Effector memory CD4-positive, alpha-beta T cell (primary cell): ENCODE data around the gene PLEKHA1.
A peak's percentile ranks its signal among the peaks of the same experiment; 100 is the strongest.

ENCODE experiments used
- DNase-seq, 3 donors: peaks; one replicate each; pipeline ENCODE4 v3.0.0-alpha.2; 2020
- H3K27ac ChIP-seq: 2 replicates; pipeline ENCODE4 v1.7.0; 2013; ENCODE audit warnings: mild to moderate bottlenecking, low read length, moderate library complexity; ENCODE audit not compliant: insufficient read depth, poor library complexity, severe bottlenecking
- H3K27me3 ChIP-seq: replicated peaks from 2 replicates; pipeline ENCODE4 v1.7.0; 2013; ENCODE audit warnings: mild to moderate bottlenecking, low read length; ENCODE audit not compliant: insufficient read depth, control insufficient read depth, poor library complexity, severe bottlenecking
- H3K36me3 ChIP-seq: 2 replicates; pipeline ENCODE4 v1.7.0; 2013; ENCODE audit warnings: mild to moderate bottlenecking, low read length, moderate library complexity; ENCODE audit not compliant: control insufficient read depth, insufficient read depth
- H3K4me1 ChIP-seq: 2 replicates; pipeline ENCODE4 v1.7.0; 2013; ENCODE audit warnings: low read length, mild to moderate bottlenecking; ENCODE audit not compliant: control insufficient read depth, insufficient read depth, poor library complexity, severe bottlenecking
- H3K4me3 ChIP-seq: 2 replicates; pipeline ENCODE4 v1.7.0; 2013; ENCODE audit warnings: low read length, low read depth, mild to moderate bottlenecking; ENCODE audit not compliant: insufficient read depth, poor library complexity, severe bottlenecking
- H3K9me3 ChIP-seq: 2 replicates; pipeline ENCODE4 v1.7.0; 2013; ENCODE audit warnings: mild to moderate bottlenecking, low read length, moderate library complexity; ENCODE audit not compliant: control insufficient read depth

Gene PLEKHA1

DNA sequence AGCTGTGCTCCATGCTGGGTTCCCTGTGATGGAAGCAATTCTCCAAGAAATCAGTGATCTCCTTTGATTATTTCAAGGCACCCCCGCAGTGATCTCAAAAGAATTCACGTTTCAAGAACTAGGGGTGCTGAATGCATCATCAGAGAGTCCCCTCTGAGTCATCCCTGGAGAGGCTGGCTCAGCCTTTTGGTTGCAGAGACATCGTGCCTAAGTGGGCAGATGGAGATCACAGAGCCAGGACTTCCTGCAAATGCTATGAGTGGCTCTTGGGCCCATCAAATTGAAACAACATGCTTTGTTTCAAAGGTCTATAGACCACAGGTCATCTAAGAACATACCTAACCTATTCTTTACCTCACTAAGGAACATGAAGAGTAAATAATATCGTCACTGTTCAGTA lies 41.5 kb upstream of the PLEKHA1 start:
- no peaks in the 10 kb centered on the region for H3K36me3 ChIP-seq
- no peak for DNase-seq
- no peak overlapping the region for H3K4me3 ChIP-seq
- no peaks in the 10 kb centered on the region for H3K4me1 ChIP-seq
- H3K27ac ChIP-seq, result no peak overlapping the region
- no peaks in the 10 kb centered on the region for H3K9me3 ChIP-seq
- no peaks in the 10 kb centered on the region for H3K27me3 ChIP-seq

DNA sequence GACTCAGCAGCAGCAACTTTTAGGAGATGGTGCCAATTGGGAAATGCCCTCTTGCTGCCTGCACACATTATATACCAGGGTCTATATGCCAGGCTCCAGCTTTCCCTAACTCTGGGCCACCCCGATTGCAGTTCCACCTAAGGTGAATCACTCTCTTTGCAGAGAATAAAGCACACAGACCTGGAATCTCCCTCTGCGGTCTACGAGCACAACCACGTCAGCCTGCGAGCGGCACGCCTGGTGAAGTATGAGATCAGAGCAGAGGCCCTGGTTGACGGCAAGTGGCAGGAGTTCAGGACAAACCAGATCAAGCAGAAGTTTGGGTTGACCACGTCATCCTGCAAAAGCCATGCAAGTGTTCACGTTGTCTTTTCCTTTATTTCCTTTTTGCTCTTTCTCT lies 38.2 kb upstream of the PLEKHA1 start:
- no peaks in the 10 kb centered on the region for H3K4me1 ChIP-seq

DNA sequence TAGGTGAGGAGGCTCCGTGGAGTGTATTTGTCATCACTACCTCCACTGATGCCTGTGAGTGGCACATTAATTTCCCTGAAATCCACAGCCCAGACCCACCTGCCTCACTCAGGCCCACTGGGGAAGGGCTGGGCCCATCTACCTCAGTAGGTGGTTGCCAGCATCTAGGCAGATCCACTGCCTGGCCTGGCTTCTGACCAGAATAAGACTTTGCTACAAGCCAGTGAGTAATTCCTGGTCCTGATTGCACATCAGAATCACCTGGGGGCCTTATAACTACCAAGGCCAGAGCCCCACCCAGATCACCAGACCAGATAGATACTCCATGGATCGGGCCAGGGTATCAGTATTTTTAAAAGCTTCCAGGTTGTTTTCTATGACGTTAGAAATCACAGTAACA lies 37.5 kb upstream of the PLEKHA1 start:
- Histone ChIP-seq H3K27me3 (no peaks in the 10 kb centered on the region), H3K4me1 (no peaks in the 10 kb centered on the region), H3K9me3 (no peaks in the 10 kb centered on the region), H3K27ac (no peak overlapping the region), H3K36me3 (no peaks in the 10 kb centered on the region), H3K4me3 (no peak overlapping the region)
- no peak for DNase-seq

More for the DNA sequence above, 38.2 kb upstream of the PLEKHA1 start:
- H3K4me3 ChIP-seq, result no peak overlapping the region
- H3K9me3 ChIP-seq, result no peaks in the 10 kb centered on the region
- no peak overlapping the region for H3K27ac ChIP-seq
- H3K27me3 ChIP-seq, result no peaks in the 10 kb centered on the region
- DNase-seq, result no peak
- H3K36me3 ChIP-seq, result no peaks in the 10 kb centered on the region

DNA sequence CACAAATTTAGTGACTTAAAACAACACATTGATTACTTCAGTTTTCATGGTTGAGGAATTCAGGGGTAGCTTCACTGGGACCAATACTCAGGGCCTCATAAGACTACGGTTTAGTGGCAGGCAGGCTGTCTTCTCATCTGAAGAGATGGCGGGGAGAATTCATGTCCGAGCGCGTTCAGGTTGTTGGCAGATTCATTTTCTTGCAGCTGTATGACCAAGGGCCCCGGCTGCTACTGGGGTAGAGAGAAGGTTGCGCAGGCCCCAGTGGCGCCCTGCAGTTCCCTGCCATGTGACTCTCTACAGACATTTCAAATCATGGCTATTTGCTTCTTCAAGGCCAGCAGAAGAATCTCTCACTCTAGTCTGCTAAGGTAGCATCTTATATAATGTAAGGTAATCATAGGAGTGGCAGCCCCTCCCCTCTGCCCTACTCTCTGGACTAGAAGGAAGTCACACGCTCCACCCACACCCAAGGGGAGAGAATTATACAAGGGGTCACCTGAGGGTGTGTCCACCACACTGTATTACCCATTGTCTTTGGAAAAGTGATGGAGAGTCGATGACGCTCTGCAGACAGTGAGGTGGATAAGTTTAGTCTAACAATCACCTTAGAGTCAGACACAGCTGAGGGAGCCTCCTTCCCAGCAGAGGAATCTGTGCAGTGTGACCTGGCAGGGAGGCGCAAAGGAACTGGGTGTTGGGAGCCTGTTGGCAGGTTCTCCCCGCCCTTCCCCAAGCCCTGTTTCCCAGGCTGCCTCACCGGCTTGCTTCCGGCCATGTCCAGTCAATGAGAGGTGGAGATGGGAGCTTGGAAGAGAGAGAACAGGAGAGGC lies 35.7 kb upstream of the PLEKHA1 start:
- Histone ChIP-seq H3K9me3 (no peaks in the 10 kb centered on the region), H3K36me3 (no peaks in the 10 kb centered on the region), H3K27me3 (no peaks in the 10 kb centered on the region), H3K27ac (no peak overlapping the region), H3K4me1 (no peaks in the 10 kb centered on the region), H3K4me3 (no peak overlapping the region)
- DNase-seq, result no peak

DNA sequence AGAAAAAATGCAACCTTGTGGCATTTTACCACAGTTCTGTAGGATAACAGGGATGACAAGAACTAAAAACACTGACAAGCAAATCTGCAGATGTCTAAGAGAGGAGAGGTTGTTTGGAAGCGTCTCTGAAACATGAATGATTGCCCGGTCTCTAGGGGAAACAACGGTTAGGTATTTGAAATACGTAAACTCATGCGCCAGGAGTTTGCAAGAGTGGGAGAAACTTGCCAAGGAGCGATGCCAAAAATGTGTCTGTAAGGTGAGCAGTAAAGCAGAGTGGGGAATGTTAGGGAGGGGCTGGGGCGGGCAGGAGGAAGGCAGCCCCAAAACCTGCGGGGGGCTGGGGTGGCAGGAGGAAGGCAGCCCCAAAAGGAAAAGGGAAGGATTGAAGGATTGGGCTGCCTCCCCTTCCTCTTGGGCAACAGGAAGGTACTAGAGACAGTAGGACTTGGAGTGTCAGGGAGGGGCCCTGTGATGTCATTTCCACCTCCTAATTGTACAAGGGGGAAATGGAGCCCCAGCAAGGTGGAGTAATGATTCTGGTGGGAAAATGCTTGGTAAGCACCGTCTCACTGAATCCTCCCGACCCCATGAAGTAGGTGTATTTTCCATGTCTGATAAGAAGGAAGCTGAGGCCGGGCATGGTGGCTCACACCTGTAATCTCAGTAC lies 33.2 kb upstream of the PLEKHA1 start:
- Histone ChIP-seq H3K27ac (no peak overlapping the region), H3K36me3 (no peaks in the 10 kb centered on the region), H3K4me3 (no peak overlapping the region), H3K27me3 (no peaks in the 10 kb centered on the region), H3K4me1 (no peaks in the 10 kb centered on the region), H3K9me3 (no peaks in the 10 kb centered on the region)
- no peak for DNase-seq

DNA sequence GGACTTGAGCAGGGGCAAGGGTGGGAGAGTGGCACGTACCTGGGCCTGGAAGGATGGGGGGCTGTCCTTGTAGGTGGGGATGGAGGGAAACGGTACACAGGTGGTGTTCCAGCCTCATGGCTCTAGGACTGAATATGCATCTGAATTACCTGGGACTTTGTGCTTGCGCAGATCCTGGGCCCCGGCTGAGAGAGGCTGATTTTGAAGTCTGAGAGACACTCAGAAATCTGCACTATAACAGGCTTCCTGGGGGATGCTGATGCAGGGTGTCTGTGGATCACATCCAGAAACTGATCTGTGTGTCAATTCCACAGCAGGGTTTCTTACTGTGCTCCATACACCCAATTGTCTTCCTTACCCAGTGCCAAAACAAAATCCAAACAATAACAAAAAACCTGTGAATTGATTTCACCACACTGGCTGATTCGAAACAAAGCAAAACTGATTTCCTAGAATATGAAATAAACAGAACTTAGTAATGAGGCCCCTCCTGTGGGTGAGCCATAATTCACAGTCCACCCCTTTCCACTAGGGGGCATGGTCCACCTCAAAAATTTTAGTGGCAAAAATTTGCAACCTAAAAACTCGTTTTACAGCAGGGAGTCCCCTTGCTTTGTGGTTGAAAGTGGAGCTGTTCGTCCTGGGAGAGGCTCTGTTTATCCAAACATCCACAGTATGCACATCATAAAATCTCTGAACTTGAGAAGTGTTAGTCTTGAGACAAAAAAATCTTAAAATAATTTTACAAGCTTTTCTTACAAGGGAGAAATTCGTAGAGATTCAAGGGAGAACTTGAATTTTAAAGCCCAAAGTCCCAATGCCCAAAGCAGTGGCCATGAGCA lies 32.0 kb upstream of the PLEKHA1 start:
- no peak overlapping the region for H3K4me3 ChIP-seq
- H3K27ac ChIP-seq, result no peak overlapping the region
- no peaks in the 10 kb centered on the region for H3K4me1 ChIP-seq
- H3K9me3 ChIP-seq, result no peaks in the 10 kb centered on the region
- no peaks in the 10 kb centered on the region for H3K27me3 ChIP-seq
- H3K36me3 ChIP-seq, result no peaks in the 10 kb centered on the region
- peak; percentile 21 to 41 (median 36) for DNase-seq

DNA sequence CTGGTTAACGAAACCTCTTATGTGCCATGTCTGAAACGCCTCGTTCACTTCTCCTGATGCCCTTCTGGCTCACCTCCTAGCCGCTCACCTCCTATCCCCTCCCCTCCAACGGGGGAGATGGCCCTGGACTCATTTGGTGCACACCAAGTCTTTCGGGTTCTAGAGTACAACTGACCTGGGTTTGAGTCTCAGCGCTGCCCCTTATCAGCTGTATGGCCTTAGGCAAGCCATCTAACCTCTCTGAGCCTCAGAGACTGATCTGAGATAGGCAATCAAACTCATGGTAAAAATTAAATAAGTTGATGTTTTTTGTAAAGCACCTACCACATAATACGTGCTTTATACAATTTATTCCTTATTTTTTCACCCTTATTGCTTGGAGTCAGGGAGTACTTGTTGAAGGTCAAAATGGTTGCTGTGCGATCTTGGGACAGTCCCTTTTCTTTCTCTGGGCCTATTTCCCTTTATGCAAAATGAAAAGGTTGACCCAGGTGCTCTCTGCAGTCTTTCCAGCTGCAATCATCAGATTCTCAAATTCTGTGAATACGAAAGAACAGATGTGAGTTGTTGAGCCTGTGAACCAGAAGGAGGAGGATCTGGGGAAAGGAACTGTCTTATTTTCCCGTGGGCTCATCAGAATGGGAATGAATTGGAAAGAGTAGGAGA lies 31.2 kb upstream of the PLEKHA1 start:
- Histone ChIP-seq H3K27me3 (no peaks in the 10 kb centered on the region), H3K4me3 (no peak overlapping the region), H3K9me3 (no peaks in the 10 kb centered on the region), H3K27ac (no peak overlapping the region), H3K36me3 (no peaks in the 10 kb centered on the region), H3K4me1 (no peaks in the 10 kb centered on the region)
- no peak for DNase-seq

DNA sequence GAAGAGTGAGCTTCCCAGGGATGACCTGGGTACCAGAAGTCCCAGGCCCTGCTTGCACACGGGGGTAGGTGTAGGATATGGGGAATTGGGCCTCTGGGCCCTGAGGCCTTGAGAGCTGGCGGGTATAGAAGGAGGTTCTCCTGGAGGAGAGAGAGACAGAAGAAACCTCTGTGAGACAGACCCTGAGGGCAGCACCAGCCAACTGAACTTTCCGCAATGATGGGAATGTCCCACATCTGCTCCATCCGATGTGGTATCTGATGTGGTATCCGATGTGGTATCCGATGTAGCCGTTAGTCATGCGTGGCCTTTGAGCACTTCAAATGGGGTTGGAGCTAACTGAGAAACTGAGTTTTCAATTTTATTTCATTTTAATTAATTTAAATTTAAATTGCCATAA lies 30.6 kb upstream of the PLEKHA1 start:
- no peak for DNase-seq
- H3K27ac ChIP-seq, result no peak overlapping the region
- H3K9me3 ChIP-seq, result no peaks in the 10 kb centered on the region
- no peaks in the 10 kb centered on the region for H3K36me3 ChIP-seq
- no peaks in the 10 kb centered on the region for H3K4me1 ChIP-seq
- H3K27me3 ChIP-seq, result no peaks in the 10 kb centered on the region
- H3K4me3 ChIP-seq, result no peak overlapping the region

DNA sequence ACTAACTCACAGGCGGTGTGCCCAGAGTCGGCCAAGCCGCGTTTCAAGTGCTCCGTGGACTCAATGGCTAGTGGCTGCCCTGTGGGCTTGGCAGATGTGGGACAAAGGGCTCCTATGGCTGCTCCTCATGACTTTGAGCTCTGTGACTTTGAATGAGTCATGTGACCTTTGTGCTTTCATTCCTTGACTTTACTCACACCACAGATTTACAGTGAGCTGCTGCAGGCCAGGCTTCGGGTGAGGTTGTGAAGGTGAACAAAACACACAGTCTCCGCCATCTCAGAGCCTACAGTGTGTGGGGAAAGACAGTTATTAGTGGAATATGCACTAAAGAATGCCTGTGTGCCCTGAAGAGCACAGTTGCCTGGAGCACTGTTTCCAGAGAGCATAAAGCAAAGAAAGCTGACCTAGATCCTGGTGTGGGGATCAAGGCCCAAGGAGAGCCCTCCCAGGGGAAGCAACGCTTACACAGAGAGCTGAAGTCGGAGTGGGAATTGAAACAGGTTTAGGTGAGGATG lies 29.7 kb upstream of the PLEKHA1 start:
- H3K4me3 ChIP-seq, result no peak overlapping the region
- no peaks in the 10 kb centered on the region for H3K4me1 ChIP-seq
- no peaks in the 10 kb centered on the region for H3K9me3 ChIP-seq
- H3K36me3 ChIP-seq, result no peaks in the 10 kb centered on the region
- no peaks in the 10 kb centered on the region for H3K27me3 ChIP-seq
- DNase-seq, result no peak
- no peak overlapping the region for H3K27ac ChIP-seq
